ENCODE results near the gene PSMA5.

GRCh38 chr1:109400035-109400655 lies 26.1 kb downstream of the PSMA5 start:
- no peak for TF ChIP-seq EP300 (IDR thresholded peaks at IDR 0.05)
- TF ChIP-seq, protein P1, sequence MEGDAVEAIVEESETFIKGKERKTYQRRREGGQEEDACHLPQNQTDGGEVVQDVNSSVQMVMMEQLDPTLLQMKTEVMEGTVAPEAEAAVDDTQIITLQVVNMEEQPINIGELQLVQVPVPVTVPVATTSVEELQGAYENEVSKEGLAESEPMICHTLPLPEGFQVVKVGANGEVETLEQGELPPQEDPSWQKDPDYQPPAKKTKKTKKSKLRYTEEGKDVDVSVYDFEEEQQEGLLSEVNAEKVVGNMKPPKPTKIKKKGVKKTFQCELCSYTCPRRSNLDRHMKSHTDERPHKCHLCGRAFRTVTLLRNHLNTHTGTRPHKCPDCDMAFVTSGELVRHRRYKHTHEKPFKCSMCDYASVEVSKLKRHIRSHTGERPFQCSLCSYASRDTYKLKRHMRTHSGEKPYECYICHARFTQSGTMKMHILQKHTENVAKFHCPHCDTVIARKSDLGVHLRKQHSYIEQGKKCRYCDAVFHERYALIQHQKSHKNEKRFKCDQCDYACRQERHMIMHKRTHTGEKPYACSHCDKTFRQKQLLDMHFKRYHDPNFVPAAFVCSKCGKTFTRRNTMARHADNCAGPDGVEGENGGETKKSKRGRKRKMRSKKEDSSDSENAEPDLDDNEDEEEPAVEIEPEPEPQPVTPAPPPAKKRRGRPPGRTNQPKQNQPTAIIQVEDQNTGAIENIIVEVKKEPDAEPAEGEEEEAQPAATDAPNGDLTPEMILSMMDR (IDR thresholded peaks at IDR 0.05) = no peak
